Duodenal mucosa (tissue), 2 donors: ENCODE data around the gene PKIB.

ENCODE experiments used
- H3K27ac ChIP-seq: one replicate; pipeline ENCODE4 v1.7.0; 2013; ENCODE audit warnings: low read depth, low read length
- H3K27me3 ChIP-seq, 2 donors: one replicate each; pipeline ENCODE4 v1.7.0; 2013; ENCODE audit warnings: low read length in 2 of 2, control low read depth in 1 of 2; ENCODE audit not compliant: insufficient read depth in 2 of 2, control insufficient read depth in 1 of 2
- H3K36me3 ChIP-seq, 2 donors: one replicate each; pipeline ENCODE4 v1.7.0; 2013; ENCODE audit warnings: low read length in 2 of 2, control low read depth in 1 of 2; ENCODE audit not compliant: insufficient read depth in 2 of 2, control insufficient read depth in 1 of 2
- H3K4me1 ChIP-seq, 2 donors: one replicate each; pipeline ENCODE4 v1.7.0; 2013; ENCODE audit warnings: low read length in 2 of 2, control low read depth in 1 of 2; ENCODE audit not compliant: insufficient read depth in 2 of 2, control insufficient read depth in 1 of 2
- H3K4me3 ChIP-seq, 2 donors: one replicate each; pipeline ENCODE4 v1.7.0; 2013; ENCODE audit warnings: low read length in 2 of 2, low read depth in 1 of 2
- H3K9ac ChIP-seq, 2 donors: one replicate each; pipeline ENCODE4 v1.7.0; 2013; ENCODE audit warnings: low read length in 2 of 2, low read depth in 1 of 2
- H3K9me3 ChIP-seq, 2 donors: one replicate each; pipeline ENCODE4 v1.7.0; 2013; ENCODE audit warnings: low read length in 2 of 2, control low read depth in 1 of 2; ENCODE audit not compliant: control insufficient read depth in 1 of 2

The PKIB gene

GRCh38 chr6:122657601-122658000 is 47.4 kb downstream of the PKIB start:
- no peaks in the 10 kb centered on the region for H3K36me3 ChIP-seq
- no peaks in the 10 kb centered on the region for H3K9me3 ChIP-seq
- no peaks in the 10 kb centered on the region for H3K27me3 ChIP-seq
- no peak overlapping the region for H3K4me3 ChIP-seq
- no peak overlapping the region for H3K9ac ChIP-seq
- no peak overlapping the region for H3K27ac ChIP-seq
- peaks cover 0 to 7% of the 10 kb centered on the region in 2 donors for H3K4me1 ChIP-seq

GRCh38 chr6:122660296-122660695 is 50.1 kb downstream of the PKIB start:
- Histone ChIP-seq H3K9ac (no peak overlapping the region), H3K36me3 (no peaks in the 10 kb centered on the region), H3K4me3 (no peak overlapping the region), H3K27me3 (no peaks in the 10 kb centered on the region), H3K9me3 (no peaks in the 10 kb centered on the region), H3K4me1 (peaks cover 0 to 7% of the 10 kb centered on the region in 2 donors), H3K27ac (no peak overlapping the region)

DNA sequence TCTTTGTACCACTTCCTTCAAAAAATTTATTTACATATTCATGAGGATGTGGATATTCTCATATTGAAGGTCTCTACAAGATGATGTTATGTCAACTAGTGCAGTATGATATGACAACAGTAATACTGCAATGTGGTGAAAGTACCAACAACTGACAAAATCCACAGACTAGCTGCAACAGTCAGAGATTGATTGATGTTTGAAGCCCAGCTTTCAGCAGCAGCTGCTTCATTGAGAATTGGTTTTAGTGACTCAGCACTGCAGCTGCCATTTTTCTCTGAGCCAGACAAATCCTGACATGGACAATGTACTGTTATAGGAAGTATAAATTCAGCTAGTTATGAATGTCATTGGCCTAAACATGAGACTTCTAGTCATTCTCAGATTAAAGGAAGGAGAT is 53.8 kb downstream of the PKIB start:
- Histone ChIP-seq H3K4me3 (no peak overlapping the region), H3K9ac (no peak overlapping the region), H3K4me1 (no peaks in the 10 kb centered on the region), H3K9me3 (no peaks in the 10 kb centered on the region), H3K36me3 (no peaks in the 10 kb centered on the region), H3K27me3 (no peaks in the 10 kb centered on the region), H3K27ac (no peak overlapping the region)

- H3K4me3 ChIP-seq: no peak overlapping the region
- no peaks in the 10 kb centered on the region for H3K27me3 ChIP-seq
- no peaks in the 10 kb centered on the region for H3K4me1 ChIP-seq
- H3K36me3 ChIP-seq: no peaks in the 10 kb centered on the region
- H3K27ac ChIP-seq: no peak overlapping the region
- no peak overlapping the region for H3K9ac ChIP-seq
- H3K9me3 ChIP-seq: no peaks in the 10 kb centered on the region
These were observed 55.7 kb downstream of the PKIB start for GRCh38 chr6:122665929-122666328.

- H3K9me3 ChIP-seq: no peaks in the 10 kb centered on the region
- H3K27me3 ChIP-seq: no peaks in the 10 kb centered on the region
- no peak overlapping the region for H3K27ac ChIP-seq
- H3K4me1 ChIP-seq: no peaks in the 10 kb centered on the region
- H3K9ac ChIP-seq: no peak overlapping the region
- no peaks in the 10 kb centered on the region for H3K36me3 ChIP-seq
- no peak overlapping the region for H3K4me3 ChIP-seq
These were observed 56.2 kb downstream of the PKIB start for GRCh38 chr6:122666418-122666817.

GRCh38 chr6:122669418-122669817 is 59.2 kb downstream of the PKIB start:
- H3K4me3 ChIP-seq: no peak overlapping the region
- H3K9me3 ChIP-seq: no peaks in the 10 kb centered on the region
- no peaks in the 10 kb centered on the region for H3K36me3 ChIP-seq
- H3K4me1 ChIP-seq: peaks cover 0 to 8% of the 10 kb centered on the region in 2 donors
- H3K27ac ChIP-seq: no peak overlapping the region
- H3K9ac ChIP-seq: no peak overlapping the region
- no peaks in the 10 kb centered on the region for H3K27me3 ChIP-seq

DNA sequence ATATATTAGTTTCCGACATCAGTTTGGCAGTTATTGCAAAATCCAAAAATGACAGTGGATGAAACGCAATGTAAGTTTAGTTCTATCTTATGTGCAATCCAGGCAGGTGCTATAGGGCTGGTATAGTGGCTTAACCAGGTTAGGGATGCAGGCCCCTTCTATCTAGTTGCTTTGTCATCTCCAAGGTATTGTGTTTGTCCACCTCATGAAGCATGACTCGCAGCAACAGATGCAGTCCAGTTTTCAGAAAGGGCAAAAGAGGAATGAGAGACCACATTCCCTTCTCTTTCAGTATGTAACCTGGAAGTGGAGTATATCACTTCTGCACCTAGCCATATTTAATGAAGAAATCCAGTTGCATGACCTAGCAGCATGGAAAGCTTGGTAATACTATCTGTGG is 59.7 kb downstream of the PKIB start:
- Histone ChIP-seq H3K36me3 (no peaks in the 10 kb centered on the region), H3K4me3 (no peak overlapping the region), H3K9me3 (no peaks in the 10 kb centered on the region), H3K4me1 (peaks cover 0 to 8% of the 10 kb centered on the region in 2 donors), H3K27me3 (no peaks in the 10 kb centered on the region), H3K27ac (no peak overlapping the region), H3K9ac (no peak overlapping the region)

- Histone ChIP-seq H3K9me3 (no peaks in the 10 kb centered on the region), H3K9ac (no peak overlapping the region), H3K4me3 (no peak overlapping the region), H3K27me3 (no peaks in the 10 kb centered on the region), H3K27ac (no peak overlapping the region), H3K36me3 (no peaks in the 10 kb centered on the region), H3K4me1 (peaks cover 0 to 8% of the 10 kb centered on the region in 2 donors)
These were observed 61.0 kb downstream of the PKIB start for GRCh38 chr6:122671251-122671650.

GRCh38 chr6:122673343-122673961 is 63.2 kb downstream of the PKIB start:
- no peaks in the 10 kb centered on the region for H3K27me3 ChIP-seq
- H3K4me3 ChIP-seq: no peak overlapping the region
- no peaks in the 10 kb centered on the region for H3K9me3 ChIP-seq
- H3K27ac ChIP-seq: no peak overlapping the region
- peaks cover 0 to 8% of the 10 kb centered on the region in 2 donors for H3K4me1 ChIP-seq
- H3K36me3 ChIP-seq: no peaks in the 10 kb centered on the region
- H3K9ac ChIP-seq: no peak overlapping the region

- Histone ChIP-seq H3K9ac (no peak overlapping the region), H3K27ac (no peak overlapping the region), H3K36me3 (no peaks in the 10 kb centered on the region)
These were observed 65.9 kb downstream of the PKIB start for GRCh38 chr6:122676146-122676545.

GRCh38 chr6:122676688-122677087 is 66.5 kb downstream of the PKIB start:
- no peaks in the 10 kb centered on the region for H3K9me3 ChIP-seq
- no peak overlapping the region for H3K27ac ChIP-seq
- H3K27me3 ChIP-seq: no peaks in the 10 kb centered on the region
- peaks cover 0 to 8% of the 10 kb centered on the region in 2 donors for H3K4me1 ChIP-seq
- H3K36me3 ChIP-seq: no peaks in the 10 kb centered on the region
- no peak overlapping the region for H3K4me3 ChIP-seq
- no peak overlapping the region for H3K9ac ChIP-seq

More at GRCh38 chr6:122676146-122676545, 65.9 kb downstream of the PKIB start:
- H3K4me1 ChIP-seq: peaks cover 0 to 8% of the 10 kb centered on the region in 2 donors
- H3K27me3 ChIP-seq: no peaks in the 10 kb centered on the region
- H3K4me3 ChIP-seq: no peak overlapping the region
- no peaks in the 10 kb centered on the region for H3K9me3 ChIP-seq
